DOHH2 (cell line): ENCODE measurements around the gene THBS3.
"Not testable (repeated sequence)": the region's sequence is repeated elsewhere in the genome, so short reads cannot be mapped to it uniquely, and the experiment has no call there.

Experiments used
- H3F3A ChIP-seq: fragments of 200-600 bp; sonication (generic), shearing (Covaris generic); 2 replicates; pipeline ENCODE4 v1.6.0; 2016; ENCODE audit warnings: antibody characterized with exemption, mild to moderate bottlenecking; ENCODE audit not compliant: control insufficient read depth, insufficient read depth
- H3K27ac ChIP-seq: fragments of 200-600 bp; sonication (generic); 2 replicates; pipeline ENCODE4 v1.5.1; 2014; ENCODE audit warnings: low read depth, mild to moderate bottlenecking, low read length, moderate library complexity
- H3K27me3 ChIP-seq: fragments of 200-600 bp; sonication (generic); 2 replicates; pipeline ENCODE4 v1.6.1; 2014; ENCODE audit warnings: mild to moderate bottlenecking, low read length, mixed read lengths; ENCODE audit not compliant: control insufficient read depth
- H3K36me3 ChIP-seq: fragments of 200-600 bp; sonication (generic); 2 replicates; pipeline ENCODE4 v1.6.1; 2014; ENCODE audit warnings: mild to moderate bottlenecking, low read length, moderate library complexity, mixed read lengths; ENCODE audit not compliant: control insufficient read depth
- H3K4me1 ChIP-seq: fragments of 200-600 bp; sonication (generic); 2 replicates; pipeline ENCODE4 v1.6.1; 2014; ENCODE audit warnings: mild to moderate bottlenecking, low read length, mixed read lengths; ENCODE audit not compliant: control insufficient read depth
- H3K4me2 ChIP-seq: fragments of 200-600 bp; sonication (generic); 2 replicates; pipeline ENCODE4 v1.6.0; 2014; ENCODE audit warnings: mild to moderate bottlenecking, low read length, moderate library complexity
- H3K4me3 ChIP-seq: fragments of 200-600 bp; sonication (generic); 2 replicates; pipeline ENCODE4 v1.5.1; 2014; ENCODE audit warnings: mild to moderate bottlenecking, low read length, mixed read lengths
- H3K79me2 ChIP-seq: fragments of 200-600 bp; sonication (generic); 2 replicates; pipeline ENCODE4 v1.6.1; 2014; ENCODE audit warnings: mild to moderate bottlenecking, low read length, mixed read lengths; ENCODE audit not compliant: control insufficient read depth
- H3K9me2 ChIP-seq: fragments of 200-600 bp; sonication (generic); replicated peaks from 2 replicates; pipeline ENCODE4 v1.6.1; 2014; ENCODE audit warnings: mild to moderate bottlenecking, low read length, mixed read lengths; ENCODE audit not compliant: control insufficient read depth
- H3K9me3 ChIP-seq: fragments of 200-600 bp; sonication (generic); 2 replicates; pipeline ENCODE4 v1.6.1; 2014; ENCODE audit warnings: antibody characterized with exemption, low read length, mixed read lengths; ENCODE audit not compliant: control insufficient read depth, insufficient read depth
- H4K20me1 ChIP-seq: fragments of 200-600 bp; sonication (generic); 2 replicates; pipeline ENCODE4 v1.6.0; 2014; ENCODE audit warnings: low read depth, mild to moderate bottlenecking, antibody characterized with exemption, low read length, moderate library complexity; ENCODE audit not compliant: control insufficient read depth, insufficient read depth
- CTCF ChIP-seq: fragments of 200-600 bp; sonication (generic); IDR thresholded peaks from one replicate; pipeline ENCODE4 v1.5.1; 2014; ENCODE audit warnings: antibody characterized with exemption, mild to moderate bottlenecking, low read depth, low read length; ENCODE audit not compliant: poor library complexity, severe bottlenecking
- EZH2phosphoT487 ChIP-seq: fragments of 200-600 bp; sonication (generic); IDR thresholded peaks from 2 replicates; pipeline ENCODE4 v1.6.1; 2017; ENCODE audit warnings: borderline replicate concordance, mild to moderate bottlenecking, antibody characterized with exemption, low read length, moderate library complexity, mixed read lengths

THBS3 gene

GRCh38 chr1:155193275-155193990 lies 14.3 kb downstream of the THBS3 start:
- H3K4me2 ChIP-seq, result peak overlapping the region; percentile 87
- peaks cover 11% of the 10 kb centered on the region; the same call in 1 of the 2 replicates for H3F3A ChIP-seq
- H3K79me2 ChIP-seq, result no peaks in the 10 kb centered on the region; the same call in 1 of the 2 replicates
- H3K4me3 ChIP-seq, result peak overlapping the region; percentile 82
- no peaks in the 10 kb centered on the region for H3K9me3 ChIP-seq
- H4K20me1 ChIP-seq, result no peaks in the 10 kb centered on the region
- no peaks in the 10 kb centered on the region for H3K27me3 ChIP-seq
- H3K4me1 ChIP-seq, result peaks cover 34% of the 10 kb centered on the region
- H3K27ac ChIP-seq, result peak overlapping the region; percentile 80
- 0 out of 2 replicates have a peak, but pooled peaks cover 5% of the 10 kb centered on the region for H3K36me3 ChIP-seq
- no peaks in the 10 kb centered on the region for H3K9me2 ChIP-seq
- TF ChIP-seq EZH2phosphoT487 (no peak), CTCF (peak; percentile 99)

GRCh38 chr1:155192346-155193274 lies 15.1 kb downstream of the THBS3 start:
- Histone ChIP-seq H3F3A (peaks cover 11% of the 10 kb centered on the region; the same call in 1 of the 2 replicates), H3K4me1 (peaks cover 34% of the 10 kb centered on the region), H3K27ac (peak overlapping the region; percentile 80), H3K9me2 (no peaks in the 10 kb centered on the region), H4K20me1 (no peaks in the 10 kb centered on the region), H3K4me2 (peak overlapping the region; percentile 87), H3K4me3 (peak overlapping the region; percentile 82), H3K27me3 (no peaks in the 10 kb centered on the region), H3K79me2 (no peaks in the 10 kb centered on the region; the same call in 1 of the 2 replicates), H3K36me3 (no peaks in the 10 kb centered on the region), H3K9me3 (no peaks in the 10 kb centered on the region)
- TF ChIP-seq CTCF (no peak), EZH2phosphoT487 (no peak)

GRCh38 chr1:155191904-155192303 lies 15.8 kb downstream of the THBS3 start:
- H3K4me1 ChIP-seq, result peaks cover 34% of the 10 kb centered on the region
- TF ChIP-seq CTCF (no peak), EZH2phosphoT487 (no peak)
- peaks cover 11% of the 10 kb centered on the region; the same call in 1 of the 2 replicates for H3F3A ChIP-seq
- H4K20me1 ChIP-seq, result no peaks in the 10 kb centered on the region
- no peak overlapping the region for H3K27ac ChIP-seq
- H3K4me3 ChIP-seq, result no peak overlapping the region
- H3K79me2 ChIP-seq, result no peaks in the 10 kb centered on the region; the same call in 1 of the 2 replicates
- no peaks in the 10 kb centered on the region for H3K9me3 ChIP-seq
- H3K9me2 ChIP-seq, result no peaks in the 10 kb centered on the region
- H3K36me3 ChIP-seq, result no peaks in the 10 kb centered on the region
- no peaks in the 10 kb centered on the region for H3K27me3 ChIP-seq
- H3K4me2 ChIP-seq, result no peak overlapping the region

GRCh38 chr1:155189926-155190325 lies 17.8 kb downstream of the THBS3 start:
- not testable (repeated sequence) for H3K9me3 ChIP-seq, H3K4me2 ChIP-seq, H3K9me2 ChIP-seq, H3K27ac ChIP-seq, H3K79me2 ChIP-seq, H4K20me1 ChIP-seq, H3K36me3 ChIP-seq, H3K27me3 ChIP-seq, H3K4me3 ChIP-seq
- peaks cover 39% of the 10 kb centered on the region for H3K4me1 ChIP-seq
- H3F3A ChIP-seq, result peaks cover 11% of the 10 kb centered on the region; the same call in 1 of the 2 replicates
